Nephron (organoid): ENCODE data around the gene SLC5A4.
A peak's percentile ranks its signal among the peaks of the same experiment; 100 is the strongest.

Experiments
- H3K27ac Mint-ChIP-seq, 3 experiments: 2 replicates each; pipeline ENCODE4 v1.8.0; 2020; ENCODE audit warnings: mixed read lengths in 3 of 3, mild to moderate bottlenecking in 2 of 3, moderate library complexity in 1 of 3
- H3K27me3 Mint-ChIP-seq: 2 replicates; pipeline ENCODE4 v1.8.0; 2021; ENCODE audit warnings: low read depth, mild to moderate bottlenecking, moderate library complexity, mixed read lengths
- H3K36me3 Mint-ChIP-seq: 2 replicates; pipeline ENCODE4 v1.8.0; 2020; ENCODE audit warnings: low read depth, mixed read lengths
- H3K4me1 Mint-ChIP-seq: 2 replicates; pipeline ENCODE4 v1.8.0; 2020; ENCODE audit warnings: mixed read lengths
- H3K4me3 Mint-ChIP-seq, 3 experiments: 2 replicates each; pipeline ENCODE4 v1.8.0; 2020; ENCODE audit warnings: mild to moderate bottlenecking in 3 of 3, mixed read lengths in 3 of 3, moderate library complexity in 2 of 3
- H3K9me3 Mint-ChIP-seq: 2 replicates; pipeline ENCODE4 v1.8.0; 2020; ENCODE audit warnings: mixed read lengths
- TF ChIP-seq, protein P1 (sequence below), 3 experiments: fragments of 200-600 bp; sonication (generic); IDR thresholded peaks; one replicate each; pipeline ENCODE4 v1.5.0; 2021; ENCODE audit warnings: antibody characterized with exemption in 3 of 3; ENCODE audit not compliant: unreplicated experiment in 3 of 3

SLC5A4 gene

DNA sequence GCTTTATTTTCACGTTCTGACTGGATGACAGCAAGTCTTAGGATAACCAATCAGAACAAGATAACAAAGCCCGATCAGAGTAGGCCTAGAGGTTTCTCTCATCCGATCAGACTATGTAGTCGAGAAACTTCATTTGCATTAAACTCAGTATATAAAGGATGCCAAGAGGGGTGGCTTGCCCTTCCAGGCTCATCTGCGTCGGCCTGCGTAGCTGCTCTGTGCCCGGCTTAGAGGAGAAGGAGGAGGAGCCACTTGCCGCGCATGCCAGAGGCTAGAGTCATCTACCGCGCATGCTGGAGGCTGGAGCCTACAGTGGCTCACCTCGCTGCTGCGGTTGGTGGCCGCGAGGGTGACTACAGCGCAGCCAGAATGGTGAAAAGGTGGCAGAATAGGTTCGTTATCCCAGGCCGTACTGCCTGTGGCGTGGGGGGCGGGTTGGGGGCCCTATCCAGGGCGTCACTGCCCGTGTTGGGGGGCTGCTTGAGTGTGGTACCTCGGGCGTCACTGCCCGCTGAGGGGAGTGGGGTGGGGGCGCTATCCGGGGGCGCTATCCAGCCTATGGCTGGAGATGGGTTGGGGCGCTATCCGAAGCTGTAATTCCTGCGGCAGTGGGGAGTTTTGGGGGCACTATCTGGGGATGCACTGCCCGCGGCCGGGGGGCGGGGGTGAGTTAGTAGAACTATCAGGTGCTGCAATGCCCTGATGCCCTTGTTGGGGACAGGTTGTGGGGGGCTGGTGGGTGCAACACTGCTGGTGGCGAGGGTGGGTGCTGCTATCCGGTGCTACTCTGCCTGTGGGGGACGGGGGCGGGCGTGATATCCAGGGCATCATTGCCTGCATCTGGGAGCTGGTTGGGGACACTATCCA is 50.1 kb downstream of the SLC5A4 start, which contains the start of gene RFPL2:
TSS of gene RFPL2 (minus strand) at position 218 of the 867 bp plus-strand sequence. CDS start 2,622 bp downstream, outside the sequence.
- Mint-ChIP-seq H3K4me1 (peaks cover 19% of the 10 kb centered on the region), H3K9me3 (no peaks in the 10 kb centered on the region), H3K27me3 (peaks cover 46% of the 10 kb centered on the region), H3K36me3 (peaks cover 3% of the 10 kb centered on the region), H3K4me3 (peak within 1 kb of the TSS; percentile 84 to 91 (median 87)), H3K27ac (peak within 1 kb of the TSS; percentile 30 to 78 (median 76))
- TF ChIP-seq, protein P1, sequence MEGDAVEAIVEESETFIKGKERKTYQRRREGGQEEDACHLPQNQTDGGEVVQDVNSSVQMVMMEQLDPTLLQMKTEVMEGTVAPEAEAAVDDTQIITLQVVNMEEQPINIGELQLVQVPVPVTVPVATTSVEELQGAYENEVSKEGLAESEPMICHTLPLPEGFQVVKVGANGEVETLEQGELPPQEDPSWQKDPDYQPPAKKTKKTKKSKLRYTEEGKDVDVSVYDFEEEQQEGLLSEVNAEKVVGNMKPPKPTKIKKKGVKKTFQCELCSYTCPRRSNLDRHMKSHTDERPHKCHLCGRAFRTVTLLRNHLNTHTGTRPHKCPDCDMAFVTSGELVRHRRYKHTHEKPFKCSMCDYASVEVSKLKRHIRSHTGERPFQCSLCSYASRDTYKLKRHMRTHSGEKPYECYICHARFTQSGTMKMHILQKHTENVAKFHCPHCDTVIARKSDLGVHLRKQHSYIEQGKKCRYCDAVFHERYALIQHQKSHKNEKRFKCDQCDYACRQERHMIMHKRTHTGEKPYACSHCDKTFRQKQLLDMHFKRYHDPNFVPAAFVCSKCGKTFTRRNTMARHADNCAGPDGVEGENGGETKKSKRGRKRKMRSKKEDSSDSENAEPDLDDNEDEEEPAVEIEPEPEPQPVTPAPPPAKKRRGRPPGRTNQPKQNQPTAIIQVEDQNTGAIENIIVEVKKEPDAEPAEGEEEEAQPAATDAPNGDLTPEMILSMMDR (IDR thresholded peaks at IDR 0.05; ENCODE audit: unreplicated experiment in 3 of 3): no peak

DNA sequence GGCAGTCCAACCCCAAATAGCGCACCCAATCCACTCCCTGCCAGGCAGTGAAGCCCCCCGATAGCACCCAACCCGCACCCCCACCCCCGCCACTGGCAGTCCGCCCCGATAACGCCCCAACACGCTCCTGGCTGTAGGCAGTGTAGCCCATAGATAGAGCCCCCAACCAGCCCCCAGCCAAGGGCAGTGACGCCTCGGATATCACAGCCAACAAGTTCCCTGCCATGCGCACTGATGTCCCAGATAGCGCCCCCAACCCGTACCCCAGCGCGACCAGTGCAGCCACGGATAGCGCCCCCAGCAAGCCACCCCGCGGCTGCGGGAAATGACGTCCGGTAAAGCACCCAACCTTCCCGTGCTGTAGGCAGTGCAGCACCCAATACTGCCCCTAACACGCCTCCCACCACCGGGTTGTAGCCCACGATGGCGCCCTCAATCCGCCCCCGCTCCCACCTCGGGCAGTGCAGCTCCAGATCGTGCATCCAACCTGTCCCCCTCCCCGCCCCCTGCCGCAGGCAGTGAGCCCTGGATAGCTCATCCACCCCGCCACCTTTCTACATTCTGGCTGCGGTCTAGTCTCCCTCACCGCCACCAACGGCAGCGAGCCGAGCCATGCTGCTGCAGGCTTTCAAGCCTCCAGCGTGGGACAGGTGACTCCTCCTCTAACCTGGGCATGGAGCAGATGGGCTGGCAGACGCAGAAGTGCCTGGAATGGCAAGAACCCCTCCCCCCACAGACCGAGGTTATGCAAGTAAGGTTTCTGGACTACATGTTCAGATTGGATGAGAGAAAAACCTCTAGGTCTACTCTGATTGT is 50.9 kb downstream of the SLC5A4 start:
- TF ChIP-seq, protein P1 (IDR thresholded peaks at IDR 0.05; ENCODE audit: unreplicated experiment in 3 of 3): no peak
- no peaks in the 10 kb centered on the region for H3K9me3 Mint-ChIP-seq
- peak overlapping the region; percentile 84 to 91 (median 87) for H3K4me3 Mint-ChIP-seq
- H3K36me3 Mint-ChIP-seq: peaks cover 3% of the 10 kb centered on the region
- peak overlapping the region; percentile 30 to 78 (median 76) for H3K27ac Mint-ChIP-seq
- H3K4me1 Mint-ChIP-seq: peaks cover 19% of the 10 kb centered on the region
- peaks cover 53% of the 10 kb centered on the region for H3K27me3 Mint-ChIP-seq

DNA sequence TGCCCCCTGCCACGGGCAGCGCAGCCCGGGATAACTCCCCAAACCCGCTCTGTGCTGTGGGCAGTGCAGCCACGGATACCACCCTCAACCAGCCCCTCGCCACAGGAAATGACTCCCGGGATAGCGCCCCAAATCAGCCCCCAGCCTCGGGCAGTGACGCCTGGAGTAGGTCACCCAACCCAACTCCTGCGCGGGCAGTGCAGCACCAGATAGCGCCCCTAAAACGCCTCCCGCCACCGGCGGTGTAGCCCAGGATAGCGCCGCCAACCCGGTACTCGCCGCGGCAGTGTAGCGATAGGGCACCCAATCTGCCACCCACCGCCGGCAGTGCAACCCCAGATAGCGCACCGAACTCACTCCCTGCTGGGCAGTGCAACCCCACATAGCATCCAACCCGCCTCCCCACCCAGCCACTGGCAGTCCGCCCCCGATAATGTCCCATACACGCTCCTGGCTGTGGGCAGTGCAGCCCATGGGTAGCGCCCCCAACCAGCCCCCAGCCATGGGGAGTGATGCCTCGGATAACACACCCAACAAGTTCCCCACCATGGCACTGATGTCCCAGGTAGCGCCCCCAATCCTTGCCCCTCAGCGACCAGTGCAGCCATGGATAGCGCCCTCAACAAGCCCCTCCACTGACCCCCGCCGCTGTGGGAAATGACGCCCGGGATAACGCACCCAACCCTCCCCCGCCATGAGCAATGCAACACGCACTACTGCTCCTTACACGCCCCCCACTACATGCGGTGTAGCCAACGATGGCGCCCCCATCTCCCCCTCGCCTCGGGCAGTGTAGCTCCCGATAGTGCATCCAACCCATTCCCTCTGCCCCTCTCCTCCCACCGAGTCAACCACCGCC is 51.7 kb downstream of the SLC5A4 start:
- Mint-ChIP-seq H3K27me3 (peaks cover 62% of the 10 kb centered on the region), H3K9me3 (no peaks in the 10 kb centered on the region), H3K4me3 (peak overlapping the region; percentile 84 to 91 (median 87)), H3K4me1 (peaks cover 19% of the 10 kb centered on the region), H3K36me3 (peaks cover 3% of the 10 kb centered on the region), H3K27ac (no peak overlapping the region)
- TF ChIP-seq, protein P1 (IDR thresholded peaks at IDR 0.05; ENCODE audit: unreplicated experiment in 3 of 3): no peak

DNA sequence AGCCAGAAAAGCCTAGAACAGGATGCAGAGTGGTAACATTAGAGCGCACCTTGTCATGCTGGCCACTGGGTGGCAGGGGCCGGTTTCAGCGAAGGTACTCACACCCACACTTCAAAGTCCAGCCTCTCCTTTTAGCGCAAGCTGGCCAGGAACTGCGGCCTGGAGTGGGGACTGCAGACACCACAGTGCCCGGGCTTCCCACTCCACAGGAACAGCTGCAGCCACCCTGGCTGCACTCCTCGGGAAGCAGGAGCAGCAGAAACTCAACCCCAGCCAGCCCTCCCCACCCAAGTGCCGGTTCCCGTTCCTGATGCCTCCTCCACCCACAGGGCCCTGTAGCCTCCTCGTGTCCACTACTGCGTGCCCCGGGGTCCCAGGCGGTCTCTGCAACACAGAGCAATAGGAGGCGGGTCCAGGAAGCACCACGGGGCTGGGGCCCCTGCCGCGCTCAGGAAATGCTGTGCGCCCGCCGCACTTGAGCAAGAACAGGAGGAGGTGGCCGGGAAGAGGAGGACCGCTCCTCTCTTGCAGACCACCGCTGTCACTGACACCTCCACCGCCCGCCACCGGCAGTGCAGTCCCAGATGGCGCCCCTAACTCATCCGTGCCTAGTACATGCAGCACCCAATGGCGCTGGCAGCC is 52.5 kb downstream of the SLC5A4 start:
- Mint-ChIP-seq H3K9me3 (no peaks in the 10 kb centered on the region), H3K27ac (no peak overlapping the region), H3K36me3 (peaks cover 3% of the 10 kb centered on the region), H3K4me1 (peaks cover 17% of the 10 kb centered on the region), H3K4me3 (peak overlapping the region; percentile 49 to 87 (median 84)), H3K27me3 (peaks cover 62% of the 10 kb centered on the region)
- TF ChIP-seq, protein P1 (IDR thresholded peaks at IDR 0.05; ENCODE audit: unreplicated experiment in 3 of 3): peak; percentile 58 to 61 (median 60)

DNA sequence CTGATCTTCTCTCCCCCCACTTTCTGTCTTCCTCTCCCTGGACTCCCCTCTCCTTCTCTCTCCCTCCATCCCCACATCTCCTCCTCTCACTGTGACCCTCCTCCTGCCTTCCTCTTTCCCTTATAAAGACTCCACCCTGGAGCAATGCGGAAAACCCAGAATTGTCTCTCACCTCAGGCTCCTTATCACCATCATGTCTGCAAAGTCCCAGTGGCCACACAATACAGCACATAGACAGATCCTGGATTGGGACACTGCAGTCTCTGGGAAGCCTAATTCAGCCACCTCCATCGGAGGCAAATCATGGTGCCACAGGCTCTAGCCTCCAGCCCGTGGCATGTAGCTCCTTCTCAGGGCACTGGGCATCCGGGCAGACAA is 53.0 kb downstream of the SLC5A4 start:
- peaks cover 3% of the 10 kb centered on the region for H3K36me3 Mint-ChIP-seq
- peaks cover 61% of the 10 kb centered on the region for H3K27me3 Mint-ChIP-seq
- TF ChIP-seq, protein P1 (IDR thresholded peaks at IDR 0.05; ENCODE audit: unreplicated experiment in 3 of 3): no peak
- H3K4me3 Mint-ChIP-seq: peak overlapping the region; percentile 44 to 84 (median 49)
- peaks cover 15% of the 10 kb centered on the region for H3K4me1 Mint-ChIP-seq
- H3K27ac Mint-ChIP-seq: no peak overlapping the region
- no peaks in the 10 kb centered on the region for H3K9me3 Mint-ChIP-seq
